ENCODE data around the gene BHLHE40. TPM values are rescaled to one million over a fixed set of nuclear protein-coding genes. Genes with fewer than 3 reads are reported as not detected.

The BHLHE40 gene
- total and polyA plus RNA-seq, 4 donors, result 28.5 to 204 (median 88.4) TPM

DNA sequence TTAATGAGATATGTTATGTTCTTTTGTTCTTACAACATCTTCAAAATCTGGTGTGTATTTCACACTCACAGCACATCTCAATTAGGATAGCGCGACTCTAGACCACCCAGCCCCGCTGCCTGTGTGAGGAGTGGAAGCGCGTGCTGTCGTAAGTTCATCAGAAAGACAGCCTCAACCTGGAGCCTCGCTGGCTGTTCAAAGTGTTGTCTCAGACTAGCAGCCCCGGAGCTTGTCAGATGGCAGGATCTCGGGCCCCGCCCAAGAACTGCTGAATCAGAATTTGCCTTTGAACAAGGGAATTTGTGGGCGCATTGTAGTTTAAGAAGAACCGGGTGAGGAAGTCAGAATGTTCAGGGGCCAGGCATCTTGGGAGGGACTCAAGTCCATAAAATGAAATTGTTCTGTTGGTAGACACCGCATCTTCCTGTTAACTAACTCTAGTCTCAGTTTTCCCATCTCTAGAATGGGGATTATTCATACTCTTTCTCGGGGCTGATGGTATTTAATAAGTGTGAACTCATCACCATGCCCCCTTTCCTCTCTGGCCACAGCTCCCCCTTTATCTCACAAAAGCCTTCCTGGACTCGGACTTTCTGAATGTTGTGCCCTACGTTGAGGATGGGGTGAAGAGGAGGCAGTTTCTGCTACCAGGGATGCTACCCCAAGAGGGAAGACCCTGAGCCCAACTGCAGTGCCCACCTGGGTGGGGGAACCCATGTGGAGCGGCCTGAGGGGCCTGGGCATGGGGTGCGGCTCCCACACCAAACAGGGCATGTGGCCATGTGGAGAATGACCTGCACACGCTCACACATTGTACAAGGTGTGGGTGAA, 40.4 kb downstream of the BHLHE40 start:
- no peak for DNase-seq
- ATAC-seq (ENCODE audit: insufficient read depth, low FRiP score), result no peak
- 64 to 79% methylated on average over 19 of the region's 19 CpGs for WGBS, 2 donors

DNA sequence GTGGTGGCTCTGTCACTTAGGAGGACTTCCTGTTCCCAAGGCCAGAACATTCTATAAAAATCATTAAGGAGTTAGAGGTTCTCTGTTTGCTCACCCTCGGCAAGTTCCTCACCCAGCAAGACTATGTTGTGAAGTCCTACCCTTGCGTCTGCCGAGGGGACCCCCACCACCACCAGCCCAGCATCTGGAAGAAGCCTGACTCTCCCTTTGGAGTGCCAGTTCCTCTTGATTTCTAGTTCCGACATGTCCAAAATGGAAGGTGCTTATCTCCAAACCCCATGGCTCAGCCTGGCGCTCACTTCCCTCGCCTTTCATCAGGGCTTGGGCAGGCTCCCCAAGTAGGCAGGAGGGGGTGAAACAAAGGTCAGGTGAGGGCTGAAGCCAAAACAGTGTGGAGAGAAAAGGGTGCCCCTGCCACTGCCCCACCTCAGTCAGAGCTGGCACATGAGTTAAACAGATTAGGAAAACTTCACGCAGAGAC, 41.0 kb downstream of the BHLHE40 start:
- no peaks in the 10 kb centered on the region for H3K9me3 ChIP-seq (ENCODE audit: control insufficient read depth in 4 of 4, insufficient read depth in 3 of 4, low read length in 3 of 4)
- no peak overlapping the region for H3K27ac ChIP-seq (ENCODE audit: low read depth in 1 of 2, low read length in 1 of 2)
- no peaks in the 10 kb centered on the region for H3K36me3 ChIP-seq (ENCODE audit: control insufficient read depth in 4 of 4, insufficient read depth in 4 of 4, low read length in 4 of 4)
- no peak for DNase-seq
- H3K4me3 ChIP-seq, result no peak overlapping the region
- no peaks in the 10 kb centered on the region for H3K27me3 ChIP-seq (ENCODE audit: control insufficient read depth in 3 of 3, insufficient read depth in 3 of 3, low read length in 2 of 3)
- H3K9ac ChIP-seq (ENCODE audit: insufficient read depth in 1 of 2, low read length in 2 of 2), result no peak overlapping the region
- ATAC-seq (ENCODE audit: insufficient read depth, low FRiP score), result no peak
- WGBS, 2 donors, result 62 to 78% methylated on average over 7 of the region's 7 CpGs
- TF ChIP-seq, protein P1, sequence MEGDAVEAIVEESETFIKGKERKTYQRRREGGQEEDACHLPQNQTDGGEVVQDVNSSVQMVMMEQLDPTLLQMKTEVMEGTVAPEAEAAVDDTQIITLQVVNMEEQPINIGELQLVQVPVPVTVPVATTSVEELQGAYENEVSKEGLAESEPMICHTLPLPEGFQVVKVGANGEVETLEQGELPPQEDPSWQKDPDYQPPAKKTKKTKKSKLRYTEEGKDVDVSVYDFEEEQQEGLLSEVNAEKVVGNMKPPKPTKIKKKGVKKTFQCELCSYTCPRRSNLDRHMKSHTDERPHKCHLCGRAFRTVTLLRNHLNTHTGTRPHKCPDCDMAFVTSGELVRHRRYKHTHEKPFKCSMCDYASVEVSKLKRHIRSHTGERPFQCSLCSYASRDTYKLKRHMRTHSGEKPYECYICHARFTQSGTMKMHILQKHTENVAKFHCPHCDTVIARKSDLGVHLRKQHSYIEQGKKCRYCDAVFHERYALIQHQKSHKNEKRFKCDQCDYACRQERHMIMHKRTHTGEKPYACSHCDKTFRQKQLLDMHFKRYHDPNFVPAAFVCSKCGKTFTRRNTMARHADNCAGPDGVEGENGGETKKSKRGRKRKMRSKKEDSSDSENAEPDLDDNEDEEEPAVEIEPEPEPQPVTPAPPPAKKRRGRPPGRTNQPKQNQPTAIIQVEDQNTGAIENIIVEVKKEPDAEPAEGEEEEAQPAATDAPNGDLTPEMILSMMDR (IDR thresholded peaks at IDR 0.05; ENCODE audit: control extremely low read depth, extremely low read depth), result no peak
- H3K4me1 ChIP-seq (ENCODE audit: control insufficient read depth in 5 of 5, insufficient read depth in 5 of 5, low read length in 5 of 5), result peaks cover 0 to 15% (median 0%) of the 10 kb centered on the region in 5 donors

More for the DNA sequence above, 40.4 kb downstream of the BHLHE40 start:
- TF ChIP-seq, protein P1 (IDR thresholded peaks at IDR 0.05; ENCODE audit: control extremely low read depth, extremely low read depth), result no peak
- H3K4me1 ChIP-seq (ENCODE audit: control insufficient read depth in 5 of 5, insufficient read depth in 5 of 5, low read length in 5 of 5), result peaks cover 0 to 15% (median 0%) of the 10 kb centered on the region in 5 donors
- H3K36me3 ChIP-seq (ENCODE audit: control insufficient read depth in 4 of 4, insufficient read depth in 4 of 4, low read length in 4 of 4), result no peaks in the 10 kb centered on the region
- no peaks in the 10 kb centered on the region for H3K9me3 ChIP-seq (ENCODE audit: control insufficient read depth in 4 of 4, insufficient read depth in 3 of 4, low read length in 3 of 4)
- H3K4me3 ChIP-seq, result no peak overlapping the region
- H3K27ac ChIP-seq (ENCODE audit: low read depth in 1 of 2, low read length in 1 of 2), result no peak overlapping the region
- no peaks in the 10 kb centered on the region for H3K27me3 ChIP-seq (ENCODE audit: control insufficient read depth in 3 of 3, insufficient read depth in 3 of 3, low read length in 2 of 3)
- no peak overlapping the region for H3K9ac ChIP-seq (ENCODE audit: insufficient read depth in 1 of 2, low read length in 2 of 2)

DNA sequence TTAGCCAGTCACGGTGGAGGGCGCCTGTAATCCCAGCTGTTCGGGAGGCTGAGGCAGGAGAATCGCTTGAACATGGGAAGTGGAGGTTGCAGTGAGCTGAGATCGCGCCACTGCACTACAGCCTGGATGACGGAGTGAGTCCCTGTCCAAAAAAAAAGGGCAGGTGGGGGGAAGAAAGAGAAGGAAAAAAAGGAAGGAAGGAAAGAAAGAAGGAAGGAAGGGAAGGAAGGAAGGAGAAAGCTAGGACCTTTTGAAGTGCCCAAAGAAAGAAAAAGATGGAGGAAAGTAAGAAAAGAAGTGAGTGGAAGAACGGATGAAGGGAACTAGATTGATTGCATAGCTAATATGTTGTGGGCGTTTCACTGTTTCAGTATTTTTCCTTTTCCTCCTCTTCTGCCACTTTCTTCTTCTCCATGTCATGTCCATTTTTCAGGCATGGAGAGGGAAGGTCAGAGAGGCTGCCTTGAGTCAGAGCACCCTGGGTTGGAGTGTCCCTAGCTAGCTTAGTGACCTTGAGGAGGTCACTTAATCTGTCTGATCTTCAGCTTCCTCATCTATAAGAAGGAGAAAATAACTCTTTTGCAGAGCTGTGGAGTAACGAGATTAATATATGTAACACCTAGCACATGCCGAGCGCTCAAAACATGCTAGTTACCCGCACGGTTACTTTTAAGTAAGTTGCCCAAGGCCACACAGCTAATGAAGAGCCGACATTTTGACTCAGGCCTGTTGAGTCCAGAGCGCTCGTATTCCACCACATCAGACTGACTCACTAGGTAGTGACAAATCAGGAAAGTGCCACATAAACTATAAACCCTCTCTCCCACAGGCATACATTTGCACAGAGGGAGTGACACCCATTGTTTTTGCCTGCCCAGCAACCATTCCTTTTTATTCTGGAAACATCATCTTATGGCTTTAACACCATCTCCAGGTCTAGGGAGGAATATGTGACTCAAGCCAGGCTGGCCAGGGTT, 42.2 kb downstream of the BHLHE40 start:
- no peaks in the 10 kb centered on the region for H3K36me3 ChIP-seq (ENCODE audit: control insufficient read depth in 4 of 4, insufficient read depth in 4 of 4, low read length in 4 of 4)
- no peak overlapping the region for H3K9ac ChIP-seq (ENCODE audit: insufficient read depth in 1 of 2, low read length in 2 of 2)
- H3K4me1 ChIP-seq (ENCODE audit: control insufficient read depth in 5 of 5, insufficient read depth in 5 of 5, low read length in 5 of 5), result peaks cover 0 to 13% (median 0%) of the 10 kb centered on the region in 5 donors
- H3K4me3 ChIP-seq, result no peak overlapping the region
- TF ChIP-seq, protein P1 (IDR thresholded peaks at IDR 0.05; ENCODE audit: control extremely low read depth, extremely low read depth), result no peak
- ATAC-seq (ENCODE audit: insufficient read depth, low FRiP score) (no peak), DNase-seq (no peak)
- H3K9me3 ChIP-seq (ENCODE audit: control insufficient read depth in 4 of 4, insufficient read depth in 3 of 4, low read length in 3 of 4), result no peaks in the 10 kb centered on the region
- no peak overlapping the region for H3K27ac ChIP-seq (ENCODE audit: low read depth in 1 of 2, low read length in 1 of 2)
- 91 to 94% methylated on average over 17 of the region's 17 CpGs for WGBS, 2 donors
- H3K27me3 ChIP-seq (ENCODE audit: control insufficient read depth in 3 of 3, insufficient read depth in 3 of 3, low read length in 2 of 3), result no peaks in the 10 kb centered on the region

Measured in lung (tissue), 12 donors.